ENCODE data around the gene PRTN3. TPM values are rescaled to one million over a fixed set of nuclear protein-coding genes. Genes with fewer than 3 reads are reported as not detected.

The PRTN3 gene
- total RNA-seq, 2 donors from 2014 or later: not detected

DNA sequence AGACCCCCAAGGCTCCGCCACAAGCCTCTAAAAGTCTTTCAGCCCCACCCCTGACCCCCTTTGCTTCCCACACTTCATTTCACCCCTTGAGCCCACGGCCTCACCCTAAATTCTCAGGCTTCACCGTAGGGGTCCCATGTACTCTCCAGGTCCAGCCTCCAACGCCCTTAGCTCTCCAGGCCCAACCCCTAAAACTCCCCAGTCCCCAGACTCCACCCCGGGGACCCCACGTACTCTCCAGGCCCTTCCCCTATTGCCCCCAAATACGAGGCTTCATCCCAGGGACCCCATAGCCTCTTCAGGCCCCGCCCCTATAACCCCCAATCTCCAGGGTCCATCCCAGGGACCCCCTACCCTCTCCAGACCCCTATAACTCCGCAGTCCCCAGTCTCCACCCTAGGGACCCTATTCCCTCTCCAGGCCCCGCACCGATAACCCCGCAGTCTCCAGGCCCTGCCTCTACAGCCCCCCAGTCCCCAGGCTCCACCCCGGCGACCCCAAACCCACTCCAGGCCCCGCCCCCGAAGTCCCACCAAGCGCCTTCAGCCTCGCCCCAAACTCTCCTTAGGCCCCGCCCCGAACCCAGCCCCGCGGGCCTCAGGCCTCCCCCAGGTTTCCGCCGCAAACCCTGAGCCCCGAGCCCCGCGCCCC, 51.6 kb downstream of the PRTN3 start:
- no peaks in the 10 kb centered on the region for H3K27me3 Mint-ChIP-seq (ENCODE audit: insufficient read depth)
- H3K36me3 Mint-ChIP-seq (ENCODE audit: low read depth): peaks cover 20% of the 10 kb centered on the region
- TF ChIP-seq CTCF (conservative IDR thresholded peaks at IDR 0.05): no peak
- H3K4me1 Mint-ChIP-seq: peaks cover 2% of the 10 kb centered on the region
- peak overlapping the region; percentile 72 for H3K4me3 Mint-ChIP-seq
- Histone ChIP-seq H3K27ac (ENCODE audit: low read depth, low read length) (no peak overlapping the region), H3K9me3 (ENCODE audit: control insufficient read depth, low read length) (no peaks in the 10 kb centered on the region), H3K36me3 (ENCODE audit: control insufficient read depth, insufficient read depth, low read length) (peaks cover 31% of the 10 kb centered on the region), H3K4me3 (ENCODE audit: low read length) (peak overlapping the region; percentile 89), H3K27me3 (ENCODE audit: control insufficient read depth, insufficient read depth, low read length, poor library complexity, severe bottlenecking) (no peaks in the 10 kb centered on the region), H3K4me1 (ENCODE audit: control insufficient read depth, insufficient read depth, low read length) (no peaks in the 10 kb centered on the region), H3K9ac (ENCODE audit: extremely low read depth, low read length, poor library complexity, severe bottlenecking) (peak overlapping the region; percentile 62)
- H3K27ac Mint-ChIP-seq: no peak overlapping the region
- WGBS, 2 experiments (ENCODE audit: insufficient coverage in 1 of 2, insufficient read length in 1 of 2): 9% methylated on average over 21 of the region's 27 CpGs; no CpG with 5 or more reads in 1 of the 2 experiments
- DNase-seq: peak; percentile 39
- H3K9me3 Mint-ChIP-seq: no peaks in the 10 kb centered on the region

DNA sequence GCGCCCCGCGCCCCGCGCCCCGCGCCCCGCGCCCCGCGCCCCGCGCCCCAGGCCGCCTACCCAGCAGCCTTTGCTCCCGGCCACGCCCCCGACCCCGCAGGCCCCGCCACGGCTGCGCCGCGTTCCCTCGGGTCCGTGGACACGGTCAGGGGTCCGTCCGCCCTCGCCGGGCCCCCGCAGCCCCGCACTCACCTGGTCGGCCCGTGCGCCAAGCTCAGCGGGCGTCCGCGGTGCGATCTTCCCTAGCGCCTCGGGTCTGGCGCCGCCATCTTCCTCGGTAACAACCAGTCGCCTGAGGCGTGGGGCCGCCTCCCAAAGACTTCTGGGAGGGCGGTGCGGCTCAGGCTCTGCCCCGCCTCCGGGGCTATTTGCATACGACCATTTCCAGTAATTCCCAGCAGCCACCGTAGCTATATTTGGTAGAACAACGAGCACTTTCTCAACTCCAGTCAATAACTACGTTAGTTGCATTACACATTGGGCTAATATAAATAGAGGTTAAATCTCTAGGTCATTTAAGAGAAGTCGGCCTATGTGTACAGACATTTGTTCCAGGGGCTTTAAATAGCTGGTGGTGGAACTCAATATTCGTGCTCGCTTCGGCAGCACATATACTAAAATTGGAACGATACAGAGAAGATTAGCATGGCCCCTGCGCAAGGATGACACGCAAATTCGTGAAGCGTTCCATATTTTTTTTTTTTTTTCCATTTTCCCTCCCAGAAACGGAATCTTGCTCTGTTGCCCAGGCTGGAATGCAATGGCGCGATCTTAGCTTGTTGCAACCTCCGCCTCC, 52.3 kb downstream of the PRTN3 start, which contains the start of the genes MED16 and RNU6-9:
TSS of gene MED16 (minus strand) at position 294 of the 796 bp plus-strand sequence. CDS start 2,056 bp downstream, outside the sequence.
TSS of gene RNU6-9 (plus strand) at position 591 of the 796 bp plus-strand sequence.
- peak within 1 kb of the TSS; percentile 99 for H3K27ac Mint-ChIP-seq
- H3K36me3 Mint-ChIP-seq (ENCODE audit: low read depth): peaks cover 22% of the 10 kb centered on the region
- DNase-seq: peak; percentile 95
- H3K4me3 Mint-ChIP-seq: peak within 1 kb of the TSS; percentile 72
- no peaks in the 10 kb centered on the region for H3K4me1 ChIP-seq (ENCODE audit: control insufficient read depth, insufficient read depth, low read length)
- no peaks in the 10 kb centered on the region for H3K27me3 ChIP-seq (ENCODE audit: control insufficient read depth, insufficient read depth, low read length, poor library complexity, severe bottlenecking)
- no peaks in the 10 kb centered on the region for H3K9me3 ChIP-seq (ENCODE audit: control insufficient read depth, low read length)
- H3K27ac ChIP-seq (ENCODE audit: low read depth, low read length): peak within 1 kb of the TSS; percentile 95
- peak within 1 kb of the TSS; percentile 89 for H3K4me3 ChIP-seq (ENCODE audit: low read length)
- no peaks in the 10 kb centered on the region for H3K27me3 Mint-ChIP-seq (ENCODE audit: insufficient read depth)
- H3K9me3 Mint-ChIP-seq: no peaks in the 10 kb centered on the region
- H3K9ac ChIP-seq (ENCODE audit: extremely low read depth, low read length, poor library complexity, severe bottlenecking): peak within 1 kb of the TSS; percentile 70
- H3K4me1 Mint-ChIP-seq: peaks cover 2% of the 10 kb centered on the region
- 2% methylated on average over 37 to 66 of the region's 69 CpGs for WGBS, 2 experiments (ENCODE audit: insufficient coverage in 1 of 2, insufficient read length in 1 of 2)
- H3K36me3 ChIP-seq (ENCODE audit: control insufficient read depth, insufficient read depth, low read length): peaks cover 33% of the 10 kb centered on the region
- TF ChIP-seq CTCF (conservative IDR thresholded peaks at IDR 0.05): no peak

DNA sequence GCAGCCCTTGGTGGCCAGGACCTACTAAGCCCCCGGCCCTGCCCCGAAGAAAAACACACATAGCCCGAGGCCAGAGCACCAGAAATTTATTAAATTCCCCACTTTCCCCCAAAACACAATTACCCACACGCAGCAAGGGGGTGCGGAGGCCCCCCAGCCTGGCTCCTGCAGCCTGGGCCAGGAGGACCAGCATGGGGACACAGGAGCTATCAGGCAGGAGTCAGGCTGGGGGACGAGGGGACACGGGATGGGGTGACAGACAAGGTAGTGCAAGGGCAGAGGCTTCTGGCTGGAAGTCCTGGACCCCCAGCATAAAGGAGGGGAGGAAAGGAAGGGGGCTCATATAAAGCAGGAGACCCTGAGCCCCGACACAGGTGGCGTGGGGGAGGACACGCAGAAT, 55.6 kb downstream of the PRTN3 start:
- Histone ChIP-seq H3K27me3 (ENCODE audit: control insufficient read depth, insufficient read depth, low read length, poor library complexity, severe bottlenecking) (no peaks in the 10 kb centered on the region), H3K4me3 (ENCODE audit: low read length) (no peak overlapping the region), H3K9me3 (ENCODE audit: control insufficient read depth, low read length) (no peaks in the 10 kb centered on the region), H3K4me1 (ENCODE audit: control insufficient read depth, insufficient read depth, low read length) (no peaks in the 10 kb centered on the region), H3K9ac (ENCODE audit: extremely low read depth, low read length, poor library complexity, severe bottlenecking) (no peak overlapping the region), H3K27ac (ENCODE audit: low read depth, low read length) (no peak overlapping the region), H3K36me3 (ENCODE audit: control insufficient read depth, insufficient read depth, low read length) (peaks cover 8% of the 10 kb centered on the region)
- TF ChIP-seq CTCF (conservative IDR thresholded peaks at IDR 0.05): no peak
- Mint-ChIP-seq H3K9me3 (no peaks in the 10 kb centered on the region), H3K4me1 (peaks cover 2% of the 10 kb centered on the region), H3K27ac (no peak overlapping the region), H3K4me3 (no peak overlapping the region), H3K36me3 (ENCODE audit: low read depth) (peaks cover 17% of the 10 kb centered on the region), H3K27me3 (ENCODE audit: insufficient read depth) (no peaks in the 10 kb centered on the region)
- no peak for DNase-seq
- 93 to 100% methylated on average over 1 to 10 of the region's 10 CpGs for WGBS, 2 experiments (ENCODE audit: insufficient coverage in 1 of 2, insufficient read length in 1 of 2)
